HEK293T (cell line): Measurements from ENCODE around the gene NID1.
"Not testable (repeated sequence)": the region's sequence is repeated elsewhere in the genome, so short reads cannot be mapped to it uniquely, and the experiment has no call there.

Experiments
- CTCF ChIA-PET: fragments of 350-600 bp; formaldehyde crosslinking; extraction: SDS; loops from one replicate; lab custom pipeline; 2021; ENCODE audit warnings: antibody characterized with exemption, inconsistent platforms; lab: Yijun Ruan, JAX
- POLR2A ChIA-PET: fragments of 350-600 bp; formaldehyde crosslinking; extraction: SDS; loops from one replicate; lab custom pipeline; 2020; ENCODE audit warnings: antibody characterized with exemption, inconsistent platforms; lab: Yijun Ruan, JAX
- DNase-seq: peaks from one replicate; pipeline ENCODE4 v3.0.0; 2012; ENCODE audit warnings: mixed read lengths; ENCODE audit errors: extremely low spot score
- ARNT ChIP-seq: fragments of 450-650 bp; IDR thresholded peaks from 2 replicates; pipeline ENCODE4 v1.6.1; 2017; ENCODE audit warnings: mild to moderate bottlenecking
- BHLHE40 ChIP-seq: fragments of 450-650 bp; IDR thresholded peaks from 2 replicates; pipeline ENCODE4 v1.6.1; 2016; ENCODE audit warnings: mild to moderate bottlenecking, moderate library complexity, borderline replicate concordance
- CTBP1 ChIP-seq: fragments of 450-650 bp; IDR thresholded peaks from 2 replicates; pipeline ENCODE4 v1.6.1; 2016; ENCODE audit warnings: borderline replicate concordance
- ELF4 ChIP-seq: fragments of 450-650 bp; IDR thresholded peaks from 2 replicates; pipeline ENCODE4 v1.6.1; 2017; ENCODE audit warnings: antibody characterized with exemption
- FOXA1 ChIP-seq: fragments of 450-650 bp; IDR thresholded peaks from 2 replicates; pipeline ENCODE4 v1.6.1; 2016; ENCODE audit warnings: mild to moderate bottlenecking
- FOXK2 ChIP-seq: fragments of 450-650 bp; IDR thresholded peaks from 2 replicates; pipeline ENCODE4 v1.6.1; 2016; ENCODE audit warnings: mild to moderate bottlenecking
- FOXM1 ChIP-seq: fragments of 450-650 bp; IDR thresholded peaks from 2 replicates; pipeline ENCODE4 v1.6.1; 2017; ENCODE audit warnings: mild to moderate bottlenecking, borderline replicate concordance
- HDGF ChIP-seq: fragments of 450-650 bp; IDR thresholded peaks from 2 replicates; pipeline ENCODE4 v1.6.1; 2017; ENCODE audit warnings: antibody characterized with exemption, borderline replicate concordance
- L3MBTL2 ChIP-seq: fragments of 450-650 bp; conservative IDR thresholded peaks from 2 replicates; pipeline ENCODE4 v1.6.1; 2016; ENCODE audit warnings: mild to moderate bottlenecking
- LEF1 ChIP-seq: fragments of 450-650 bp; IDR thresholded peaks from 2 replicates; pipeline ENCODE4 v1.6.1; 2017; ENCODE audit warnings: mild to moderate bottlenecking, borderline replicate concordance
- NFRKB ChIP-seq: fragments of 450-650 bp; IDR thresholded peaks from 2 replicates; pipeline ENCODE4 v1.6.1; 2016; ENCODE audit warnings: mild to moderate bottlenecking, moderate library complexity
- SP1 ChIP-seq: fragments of 450-650 bp; IDR thresholded peaks from 2 replicates; pipeline ENCODE4 v1.6.1; 2017
- SUZ12 ChIP-seq: fragments of 450-650 bp; IDR thresholded peaks from 2 replicates; pipeline ENCODE4 v1.6.1; 2016; ENCODE audit warnings: mild to moderate bottlenecking
- TARDBP ChIP-seq: fragments of 450-650 bp; IDR thresholded peaks from 2 replicates; pipeline ENCODE4 v1.6.1; 2016
- ZNF384 ChIP-seq: fragments of 450-650 bp; IDR thresholded peaks from 2 replicates; pipeline ENCODE4 v1.6.1; 2016
- TF ChIP-seq, protein P1 (sequence below): fragments of 450-650 bp; IDR thresholded peaks from 2 replicates; pipeline ENCODE4 v1.6.1; 2016

The NID1 gene

DNA sequence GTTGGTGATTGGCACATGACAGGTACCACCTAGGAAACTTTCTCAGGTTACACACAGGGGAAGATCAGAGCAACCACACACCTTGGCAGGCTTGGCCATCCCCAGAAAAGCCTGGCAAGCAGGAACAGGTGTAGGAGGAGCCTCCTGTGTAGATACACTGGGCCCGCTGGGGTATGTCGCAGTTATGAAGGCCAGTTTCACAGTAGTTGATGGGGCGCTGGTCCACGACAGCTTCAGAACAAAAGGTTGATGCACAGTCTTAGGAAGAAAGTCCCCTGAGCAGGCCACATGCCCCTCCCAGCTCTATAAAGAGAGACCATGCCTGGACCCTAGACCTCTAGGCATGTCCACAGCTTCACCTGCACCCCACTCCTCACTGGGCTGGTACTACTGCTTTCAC, 51.6 kb downstream of the NID1 start:
- DNase-seq, result no peak
- POLR2A ChIA-PET, result no interaction called here
- CTCF ChIA-PET, result no interaction called here
- no peak for TF ChIP-seq FOXM1
- no peak for TF ChIP-seq L3MBTL2
- TF ChIP-seq FOXA1, result no peak
- no peak for TF ChIP-seq NFRKB
- no peak for TF ChIP-seq HDGF
- TF ChIP-seq LEF1, result no peak
- no peak for TF ChIP-seq FOXK2
- TF ChIP-seq CTBP1, result no peak
- no peak for TF ChIP-seq SP1
- no peak for TF ChIP-seq ELF4
- TF ChIP-seq SUZ12, result no peak
- TF ChIP-seq BHLHE40, result no peak
- TF ChIP-seq, protein P1, sequence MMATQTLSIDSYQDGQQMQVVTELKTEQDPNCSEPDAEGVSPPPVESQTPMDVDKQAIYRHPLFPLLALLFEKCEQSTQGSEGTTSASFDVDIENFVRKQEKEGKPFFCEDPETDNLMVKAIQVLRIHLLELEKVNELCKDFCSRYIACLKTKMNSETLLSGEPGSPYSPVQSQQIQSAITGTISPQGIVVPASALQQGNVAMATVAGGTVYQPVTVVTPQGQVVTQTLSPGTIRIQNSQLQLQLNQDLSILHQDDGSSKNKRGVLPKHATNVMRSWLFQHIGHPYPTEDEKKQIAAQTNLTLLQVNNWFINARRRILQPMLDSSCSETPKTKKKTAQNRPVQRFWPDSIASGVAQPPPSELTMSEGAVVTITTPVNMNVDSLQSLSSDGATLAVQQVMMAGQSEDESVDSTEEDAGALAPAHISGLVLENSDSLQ, result no peak
- TF ChIP-seq ZNF384, result no peak
- TF ChIP-seq ARNT, result no peak
- TF ChIP-seq TARDBP, result no peak

DNA sequence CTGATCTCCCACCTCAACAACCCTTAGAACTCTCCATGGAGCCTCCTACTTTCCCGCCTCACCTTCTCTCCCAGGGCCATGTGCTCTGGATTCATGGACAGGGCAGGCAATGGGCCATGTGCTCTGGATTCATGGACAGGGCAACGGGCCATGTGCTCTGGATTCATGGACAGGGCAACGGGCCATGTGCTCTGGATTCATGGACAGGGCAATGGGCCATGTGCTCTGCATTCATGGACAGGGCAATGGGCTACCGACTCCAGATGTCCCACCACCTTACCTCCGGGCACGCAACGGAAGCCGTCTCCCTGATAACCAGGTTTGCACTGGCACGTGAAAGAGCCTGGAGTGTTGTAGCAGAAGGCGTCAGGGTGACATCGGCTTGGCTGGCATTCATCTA, 53.2 kb downstream of the NID1 start:
- ChIA-PET POLR2A (no interaction called here), CTCF (no interaction called here)
- TF ChIP-seq FOXK2 (no peak), SUZ12 (no peak), ELF4 (no peak), CTBP1 (no peak), ARNT (no peak), L3MBTL2 (no peak)

DNA sequence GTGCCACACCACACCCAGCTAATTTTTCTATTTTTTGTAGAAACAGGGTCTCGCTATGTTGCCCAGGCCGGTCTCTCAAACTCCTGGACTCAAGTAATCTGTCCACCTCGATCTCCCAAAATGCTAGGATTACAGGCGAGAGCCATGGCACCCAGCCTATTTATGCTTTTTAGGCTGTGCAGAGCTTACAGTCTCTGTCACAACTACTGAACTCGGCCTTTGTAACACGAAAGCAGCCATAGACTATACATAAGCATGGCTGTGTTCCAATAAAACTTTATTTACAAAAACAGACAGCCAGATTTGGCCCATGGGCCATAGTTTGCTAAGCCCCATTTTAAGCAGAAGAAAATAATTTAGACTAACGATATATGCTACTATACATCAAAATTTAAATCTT, 54.4 kb downstream of the NID1 start:
- no peak for TF ChIP-seq LEF1
- no peak for DNase-seq
- ChIA-PET POLR2A (interaction anchor here (0.7 kb wide), 1 partner anchor 18 kb away, joined by 6 read pairs; no protein-coding TSS in a partner anchor), CTCF (no interaction called here)

More for the DNA sequence above, 53.2 kb downstream of the NID1 start:
- no peak for DNase-seq

DNA sequence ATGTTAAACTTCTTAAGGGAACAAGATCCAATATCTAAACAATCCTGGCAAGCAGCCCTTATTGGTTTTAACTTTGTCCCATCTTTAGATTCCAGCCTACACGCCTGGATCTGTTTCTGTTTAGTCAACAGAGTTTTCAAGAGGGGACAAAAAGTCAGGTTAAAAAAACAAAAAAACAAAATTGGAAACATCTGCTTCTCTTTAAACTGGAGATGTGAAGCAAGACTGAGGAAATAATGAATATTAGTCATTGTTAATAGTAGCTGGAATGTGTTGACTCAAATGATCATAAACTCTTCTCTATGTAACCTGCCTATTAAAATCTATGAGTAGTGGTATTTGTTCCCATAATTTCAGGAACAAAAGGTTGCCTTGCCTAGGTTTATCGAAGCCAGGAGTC, 55.0 kb downstream of the NID1 start:
- TF ChIP-seq, protein P1, result no peak
- no peak for TF ChIP-seq SP1
- TF ChIP-seq FOXK2, result no peak
- no peak for TF ChIP-seq L3MBTL2
- no peak for TF ChIP-seq ELF4
- TF ChIP-seq BHLHE40, result no peak
- CTCF ChIA-PET, result no interaction called here
- POLR2A ChIA-PET, result no interaction called here
- DNase-seq, result no peak

DNA sequence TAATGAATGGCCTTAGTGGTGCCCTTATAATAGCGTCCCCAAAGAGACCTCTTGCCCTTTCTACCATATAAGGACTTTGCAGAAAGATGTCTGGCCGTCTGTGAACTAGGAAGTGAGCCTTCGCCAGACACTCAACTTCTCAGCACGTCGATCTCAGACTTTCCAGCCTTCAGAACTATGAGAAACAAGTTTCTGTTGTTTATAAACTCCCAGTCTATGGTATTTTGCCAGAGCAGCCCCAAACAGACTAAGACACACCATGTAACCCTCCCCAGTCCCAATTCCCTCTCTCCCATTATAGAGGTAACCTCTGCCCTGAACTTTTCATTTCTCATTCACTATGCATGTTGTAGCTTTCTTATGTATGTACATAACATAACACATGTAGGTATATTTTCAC, 55.7 kb downstream of the NID1 start:
- POLR2A ChIA-PET, result no interaction called here

DNA sequence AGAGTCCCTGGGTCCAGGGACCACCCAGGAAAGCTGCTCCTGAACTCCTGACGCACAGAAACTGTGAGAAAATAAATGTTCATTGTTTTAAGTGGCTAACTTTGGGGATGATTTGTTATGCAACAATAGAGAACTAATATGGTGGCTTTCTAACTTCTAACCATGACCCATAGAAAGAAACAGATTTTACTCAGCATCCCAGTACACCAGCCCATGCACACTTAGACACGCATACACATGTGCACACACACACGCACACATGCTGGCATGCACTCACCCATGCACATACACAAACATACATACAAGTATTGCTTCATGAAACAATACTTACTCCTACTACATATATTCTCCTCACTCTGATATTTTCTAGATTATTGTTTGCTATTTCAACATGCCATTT, 57.1 kb downstream of the NID1 start:
- ChIA-PET CTCF (no interaction called here), POLR2A (no interaction called here)
- no peak for TF ChIP-seq HDGF
- no peak for TF ChIP-seq SP1
- no peak for TF ChIP-seq LEF1
- no peak for TF ChIP-seq ELF4
- TF ChIP-seq CTBP1, result no peak
- no peak for TF ChIP-seq NFRKB
- no peak for TF ChIP-seq BHLHE40
- TF ChIP-seq FOXA1, result no peak
- no peak for TF ChIP-seq TARDBP
- no peak for TF ChIP-seq FOXK2
- TF ChIP-seq SUZ12, result no peak
- no peak for TF ChIP-seq FOXM1
- TF ChIP-seq, protein P1, result no peak
- TF ChIP-seq ARNT, result no peak
- no peak for TF ChIP-seq L3MBTL2
- DNase-seq, result no peak

More for the DNA sequence above, 55.7 kb downstream of the NID1 start:
- CTCF ChIA-PET, result no interaction called here
- TF ChIP-seq L3MBTL2 (no peak), ARNT (no peak), NFRKB (no peak), SP1 (no peak), ELF4 (no peak), HDGF (no peak), ZNF384 (no peak), FOXK2 (no peak)
- TF ChIP-seq, protein P1, result no peak
- DNase-seq, result no peak

DNA sequence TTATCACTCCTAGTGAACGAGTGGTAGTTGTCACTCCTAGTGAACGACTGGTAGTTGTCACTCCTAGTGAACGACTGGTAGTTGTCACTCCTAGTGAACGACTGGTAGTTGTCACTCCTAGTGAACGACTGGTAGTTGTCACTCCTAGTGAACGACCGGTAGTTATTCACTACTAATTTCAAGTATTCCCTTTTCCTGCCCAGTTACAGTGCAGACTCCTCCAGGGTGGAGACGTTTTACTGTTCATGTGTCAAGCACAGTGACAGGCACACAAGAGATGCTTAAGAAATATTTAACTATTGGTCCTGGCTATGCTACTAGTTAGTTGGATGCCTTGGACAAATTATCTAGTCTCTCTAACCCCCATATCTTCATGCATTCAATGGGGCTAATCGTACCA, 61.8 kb downstream of the NID1 start:
- CTCF ChIA-PET, DNase-seq, POLR2A ChIA-PET: not testable (repeated sequence)
